Hepatocyte (in vitro differentiated cells): Measurements from ENCODE around the gene CUL1. TPM values are rescaled to one million over a fixed set of nuclear protein-coding genes. Genes with fewer than 3 reads are reported as not detected.

Experiments used
- DNase-seq: peaks from one replicate; pipeline ENCODE4 v3.0.0-alpha.2; 2016; ENCODE audit warnings: low spot score
- H2AFZ ChIP-seq: fragments of 200-600 bp; sonication (generic); 2 replicates; pipeline ENCODE4 v1.6.0; 2016; ENCODE audit warnings: antibody characterized with exemption, mild to moderate bottlenecking
- H3K27ac ChIP-seq: fragments of 200-600 bp; sonication (generic); 2 replicates; pipeline ENCODE4 v1.5.1; 2016; ENCODE audit warnings: mild to moderate bottlenecking
- H3K27me3 ChIP-seq: fragments of 200-600 bp; sonication (generic); 2 replicates; pipeline ENCODE4 v1.6.1; 2016
- H3K36me3 ChIP-seq: fragments of 200-600 bp; sonication (generic); replicated peaks from 2 replicates; pipeline ENCODE4 v1.5.1; 2016; ENCODE audit warnings: low read depth; ENCODE audit not compliant: insufficient read depth
- H3K4me1 ChIP-seq: fragments of 200-600 bp; sonication (generic); 2 replicates; pipeline ENCODE4 v1.5.1; 2016; ENCODE audit warnings: mild to moderate bottlenecking, moderate library complexity; ENCODE audit not compliant: insufficient read depth
- H3K4me2 ChIP-seq: fragments of 200-600 bp; sonication (generic); 2 replicates; pipeline ENCODE4 v1.6.0; 2016
- H3K4me3 ChIP-seq: fragments of 200-600 bp; sonication (generic); 2 replicates; pipeline ENCODE4 v1.5.1; 2016; ENCODE audit warnings: mild to moderate bottlenecking
- H3K79me2 ChIP-seq: fragments of 200-600 bp; sonication (generic); 2 replicates; pipeline ENCODE4 v1.6.0; 2017; ENCODE audit warnings: mild to moderate bottlenecking
- H3K9me2 ChIP-seq: fragments of 200-600 bp; sonication (generic); replicated peaks from 2 replicates; pipeline ENCODE4 v1.6.0; 2017; ENCODE audit warnings: mild to moderate bottlenecking; ENCODE audit not compliant: insufficient read depth
- H3K9me3 ChIP-seq: fragments of 200-600 bp; sonication (generic); 2 replicates; pipeline ENCODE4 v1.5.1; 2016; ENCODE audit warnings: low read depth, mild to moderate bottlenecking
- H4K20me1 ChIP-seq: fragments of 200-600 bp; sonication (generic); 2 replicates; pipeline ENCODE4 v1.6.0; 2016; ENCODE audit warnings: mild to moderate bottlenecking; ENCODE audit not compliant: insufficient read depth, poor library complexity, severe bottlenecking
- CTCF ChIP-seq: fragments of 200-600 bp; sonication (generic); IDR thresholded peaks from 2 replicates; pipeline ENCODE4 v1.5.1; 2016; ENCODE audit warnings: antibody characterized with exemption, mild to moderate bottlenecking; ENCODE audit not compliant: poor library complexity
- EZH2 ChIP-seq: fragments of 200-600 bp; sonication (generic); IDR thresholded peaks from 2 replicates; pipeline ENCODE4 v1.6.1; 2016; ENCODE audit warnings: antibody characterized with exemption, mild to moderate bottlenecking, borderline replicate concordance
- EZH2phosphoT487 ChIP-seq: fragments of 200-600 bp; sonication (generic); IDR thresholded peaks from one replicate; pipeline ENCODE4 v1.6.1; 2018; ENCODE audit warnings: antibody characterized with exemption, mild to moderate bottlenecking, low read depth, moderate library complexity; ENCODE audit not compliant: unreplicated experiment, severe bottlenecking
- WGBS: methylation state at CpG from one replicate; pipeline ENCODE4 v1.1.6; 2016; ENCODE audit warnings: low lambda C conversion rate; ENCODE audit errors: missing lambda C conversion rate; 5-methylcytosine and 5-hydroxymethylcytosine counted together
- polyA plus RNA-seq: library from polyadenylated mRNA; unstranded; fragments of >200 nt; fragmentation: Nextera tagmentation; extraction: Ambion mirVana; gene quantifications from 2 replicates; pipeline ENCODE4 v1.2.1, GENCODE V29; 2016
- total RNA-seq: library from RNA; depleted of rRNA; stranded (reverse); fragments of >200 nt; gene quantifications from 2 replicates; pipeline ENCODE4 v1.2.3, GENCODE V29; 2014

CUL1 gene
- total and polyA plus RNA-seq, 2 experiments from 2014 or later = 56.7 to 68.4 TPM

DNA sequence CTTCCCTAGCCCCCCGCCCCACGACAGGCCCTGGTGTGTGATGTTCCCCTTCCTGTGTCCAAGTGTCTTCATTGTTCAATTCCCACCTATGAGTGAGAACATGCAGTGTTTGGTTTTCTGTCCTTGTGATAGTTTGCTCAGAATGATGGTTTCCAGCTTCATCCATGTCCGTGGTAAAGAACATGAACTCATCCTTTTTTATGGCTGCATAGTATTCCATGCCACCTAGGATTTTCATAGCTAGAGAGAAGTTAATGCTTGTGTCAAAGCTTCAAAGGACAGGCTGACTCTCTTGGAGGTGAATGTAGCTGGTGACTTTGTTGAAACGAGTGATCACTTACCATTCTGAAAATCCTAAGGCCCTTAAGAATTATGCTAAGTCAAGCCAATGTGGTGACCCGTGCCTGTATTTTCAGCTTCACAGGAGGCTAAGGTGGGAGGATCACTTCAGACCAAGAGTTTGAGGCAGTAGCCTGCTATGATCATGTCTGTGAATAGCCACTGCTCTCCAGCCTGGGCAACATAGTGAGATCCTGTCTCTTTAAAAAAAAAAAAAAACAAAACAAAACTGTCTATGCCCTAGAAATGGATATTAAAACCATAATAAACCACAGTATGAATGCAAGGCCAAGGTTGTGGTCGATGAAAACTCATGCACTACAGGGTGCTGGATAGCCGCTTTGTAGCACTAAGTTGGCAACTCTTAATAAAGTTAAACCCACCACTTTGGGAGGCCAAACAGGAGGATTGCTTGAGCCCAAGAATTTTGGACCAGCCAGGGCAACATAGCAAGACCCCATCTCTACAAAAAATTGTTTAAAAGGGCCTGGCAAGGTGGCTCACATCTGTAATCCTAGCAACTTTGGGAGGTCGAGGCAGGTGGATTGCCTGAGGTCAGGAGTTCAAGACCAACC, 52.0 kb downstream of the CUL1 start:
- 96% methylated on average over 8 of the region's 8 CpGs for WGBS
- DNase-seq = no peak
- Histone ChIP-seq H2AFZ (no peak overlapping the region), H3K9me2 (no peaks in the 10 kb centered on the region), H3K4me1 (no peaks in the 10 kb centered on the region), H3K9me3 (no peaks in the 10 kb centered on the region), H3K4me2 (no peak overlapping the region), H3K27ac (no peak overlapping the region), H4K20me1 (no peaks in the 10 kb centered on the region), H3K79me2 (peaks cover 54% of the 10 kb centered on the region), H3K4me3 (no peak overlapping the region), H3K36me3 (no peaks in the 10 kb centered on the region), H3K27me3 (no peaks in the 10 kb centered on the region)
- no peak for TF ChIP-seq CTCF
- no peak for TF ChIP-seq EZH2phosphoT487
- TF ChIP-seq EZH2 = no peak

DNA sequence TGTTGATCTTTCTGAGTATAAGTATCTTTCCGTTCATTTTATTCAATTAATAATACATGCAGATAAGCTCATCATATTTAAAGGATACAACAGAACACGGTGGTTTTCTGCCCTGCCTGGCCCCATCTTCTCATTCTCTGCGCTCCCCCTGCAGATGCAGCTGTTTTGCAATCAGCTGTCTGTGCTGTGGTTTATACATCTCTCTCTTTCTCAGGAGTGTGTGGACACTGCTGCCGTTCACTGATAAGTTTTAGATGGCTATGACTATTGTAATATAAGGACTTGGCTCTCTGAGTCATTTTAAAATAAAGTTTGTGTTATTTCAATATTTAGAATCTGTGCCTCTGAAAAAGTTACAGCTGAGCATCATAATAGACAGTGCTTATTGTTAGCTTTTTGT, 54.5 kb downstream of the CUL1 start:
- Histone ChIP-seq H3K9me2 (no peaks in the 10 kb centered on the region), H3K4me3 (no peak overlapping the region), H3K27ac (no peak overlapping the region), H3K27me3 (no peaks in the 10 kb centered on the region), H3K79me2 (peaks cover 44% of the 10 kb centered on the region), H4K20me1 (no peaks in the 10 kb centered on the region), H3K9me3 (no peaks in the 10 kb centered on the region), H3K36me3 (no peaks in the 10 kb centered on the region), H3K4me1 (no peaks in the 10 kb centered on the region), H2AFZ (no peak overlapping the region), H3K4me2 (no peak overlapping the region)
- no peak for TF ChIP-seq EZH2
- no peak for TF ChIP-seq CTCF
- no peak for TF ChIP-seq EZH2phosphoT487
- WGBS = 79% methylated on average over 4 of the region's 4 CpGs
- no peak for DNase-seq

DNA sequence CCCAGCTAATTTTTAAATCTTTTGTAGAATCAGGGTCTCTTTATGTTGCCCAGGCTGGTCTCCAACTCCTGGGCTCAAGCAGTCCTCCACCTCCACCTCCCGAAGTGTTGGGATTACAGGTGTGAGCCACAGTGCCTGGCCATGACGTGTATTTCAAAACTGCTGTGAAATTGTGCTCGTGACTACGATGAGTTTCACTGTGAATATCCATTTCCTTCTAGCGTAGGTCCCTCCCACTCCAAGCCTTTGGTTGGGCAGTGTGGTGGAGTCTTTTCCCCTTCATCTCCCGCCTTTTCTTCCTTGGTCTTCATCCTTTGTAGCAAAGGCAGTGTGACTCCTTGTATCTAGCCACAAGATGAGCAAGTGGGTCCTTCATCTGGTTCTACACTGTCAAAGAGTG, 56.2 kb downstream of the CUL1 start:
- H3K36me3 ChIP-seq = no peaks in the 10 kb centered on the region
- H3K79me2 ChIP-seq = peaks cover 42% of the 10 kb centered on the region
- no peaks in the 10 kb centered on the region for H3K9me3 ChIP-seq
- no peak for DNase-seq
- no peak overlapping the region for H3K4me3 ChIP-seq
- 95% methylated on average over 6 of the region's 6 CpGs for WGBS
- H4K20me1 ChIP-seq = no peaks in the 10 kb centered on the region
- H3K4me2 ChIP-seq = no peak overlapping the region
- H2AFZ ChIP-seq = no peak overlapping the region
- no peaks in the 10 kb centered on the region for H3K9me2 ChIP-seq
- no peak for TF ChIP-seq CTCF
- no peaks in the 10 kb centered on the region for H3K4me1 ChIP-seq
- H3K27ac ChIP-seq = no peak overlapping the region
- no peaks in the 10 kb centered on the region for H3K27me3 ChIP-seq
